Activated T-cell treated with anti-CD3 and anti-CD28 coated beads for 24 hours (primary cell): ENCODE results near the gene DOCK7.

Experiments
- DNase-seq: peaks from one replicate; pipeline ENCODE4 v3.0.0-alpha.2; 2020; ENCODE audit warnings: low read depth

DOCK7 gene

DNA sequence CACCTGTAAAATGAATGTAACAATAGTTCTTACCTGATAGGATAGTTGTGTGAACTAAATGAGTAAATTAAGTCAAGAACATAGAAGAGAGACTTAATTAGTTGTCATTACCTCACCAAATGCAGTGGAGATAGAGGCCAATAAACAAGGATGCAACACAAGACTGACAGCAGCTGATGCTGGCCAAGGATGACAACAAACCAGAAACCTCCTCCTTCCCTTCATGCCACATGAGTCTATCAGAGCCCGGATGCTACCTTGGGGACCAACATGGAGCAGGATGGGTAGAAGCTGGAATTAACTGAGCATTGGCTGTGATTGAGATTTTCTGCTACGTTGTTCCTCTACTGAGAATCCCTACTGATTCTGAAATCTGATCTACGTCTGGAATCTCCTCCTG lies 281.6 kb downstream of the DOCK7 start:
- no peak for DNase-seq

DNA sequence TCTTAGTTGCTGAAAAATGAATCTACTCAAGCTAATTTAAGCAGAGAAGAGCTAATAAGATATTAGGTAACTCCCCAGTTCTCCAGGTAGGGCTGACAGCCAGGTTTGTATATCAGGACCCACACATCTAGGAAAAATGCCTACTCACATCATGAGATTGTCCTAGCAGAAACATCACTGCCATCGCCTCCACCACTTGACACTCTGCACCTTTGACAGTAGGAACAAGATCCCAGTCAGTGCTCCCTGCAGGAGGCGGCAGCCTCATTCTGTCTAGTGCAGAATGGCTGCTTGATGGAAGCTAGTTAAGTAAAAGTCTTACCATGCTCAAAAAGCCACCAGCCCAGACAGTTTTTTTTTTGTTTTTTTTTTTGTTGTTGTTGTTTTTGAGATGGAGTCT lies 282.9 kb downstream of the DOCK7 start:
- no peak for DNase-seq
